ENCODE results near the gene RPS6KB2.

DNA sequence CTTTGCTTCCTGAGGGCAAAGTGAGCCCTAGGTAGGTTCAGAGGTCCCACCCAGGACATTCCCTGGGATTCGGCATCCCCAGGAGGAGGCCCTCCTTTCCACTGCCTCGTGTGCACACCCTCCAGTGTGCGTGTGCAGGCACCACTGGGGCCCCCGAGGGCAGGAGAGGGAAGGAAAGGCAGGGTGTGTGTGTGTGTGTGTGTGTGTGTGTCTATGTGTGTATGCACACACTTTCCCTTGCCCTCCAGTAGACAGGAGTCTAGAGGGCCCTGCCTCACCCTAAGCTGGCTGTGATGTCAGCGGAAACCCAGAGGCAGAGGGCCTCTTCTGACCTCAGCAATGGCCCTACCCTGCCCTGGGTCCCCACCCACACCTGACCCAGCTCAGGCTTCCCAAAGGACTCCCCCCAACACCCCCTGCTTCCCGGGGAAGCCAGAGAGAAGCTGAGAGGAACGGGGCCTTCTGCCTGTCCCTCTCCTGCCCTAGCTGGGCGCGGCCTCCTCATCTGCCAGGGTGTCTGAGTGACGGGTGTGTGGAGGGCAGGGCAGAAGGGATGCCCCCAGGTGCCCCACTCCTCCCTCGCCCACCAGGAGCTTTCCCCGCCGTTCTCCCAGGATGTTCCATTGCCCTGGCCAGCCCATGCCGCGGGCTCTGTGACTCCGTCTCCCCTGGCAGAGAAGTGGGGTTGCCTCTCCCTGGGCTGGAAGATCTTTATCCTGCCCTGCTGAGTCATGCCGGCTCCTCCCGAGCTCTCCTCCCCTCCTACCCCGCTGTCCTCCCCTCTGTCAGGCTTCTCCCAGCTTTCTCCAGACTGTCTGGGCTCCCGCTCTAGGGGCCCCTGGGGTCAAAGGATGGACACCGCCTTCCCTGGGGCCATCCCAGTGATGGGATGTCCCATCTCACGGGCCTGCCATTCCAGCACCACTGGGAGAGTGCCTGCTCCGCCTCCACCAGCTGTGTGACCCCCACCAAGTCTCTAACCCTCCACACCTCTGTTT, 48.9 kb upstream of the RPS6KB2 start:
- TF ChIP-seq, protein P1, sequence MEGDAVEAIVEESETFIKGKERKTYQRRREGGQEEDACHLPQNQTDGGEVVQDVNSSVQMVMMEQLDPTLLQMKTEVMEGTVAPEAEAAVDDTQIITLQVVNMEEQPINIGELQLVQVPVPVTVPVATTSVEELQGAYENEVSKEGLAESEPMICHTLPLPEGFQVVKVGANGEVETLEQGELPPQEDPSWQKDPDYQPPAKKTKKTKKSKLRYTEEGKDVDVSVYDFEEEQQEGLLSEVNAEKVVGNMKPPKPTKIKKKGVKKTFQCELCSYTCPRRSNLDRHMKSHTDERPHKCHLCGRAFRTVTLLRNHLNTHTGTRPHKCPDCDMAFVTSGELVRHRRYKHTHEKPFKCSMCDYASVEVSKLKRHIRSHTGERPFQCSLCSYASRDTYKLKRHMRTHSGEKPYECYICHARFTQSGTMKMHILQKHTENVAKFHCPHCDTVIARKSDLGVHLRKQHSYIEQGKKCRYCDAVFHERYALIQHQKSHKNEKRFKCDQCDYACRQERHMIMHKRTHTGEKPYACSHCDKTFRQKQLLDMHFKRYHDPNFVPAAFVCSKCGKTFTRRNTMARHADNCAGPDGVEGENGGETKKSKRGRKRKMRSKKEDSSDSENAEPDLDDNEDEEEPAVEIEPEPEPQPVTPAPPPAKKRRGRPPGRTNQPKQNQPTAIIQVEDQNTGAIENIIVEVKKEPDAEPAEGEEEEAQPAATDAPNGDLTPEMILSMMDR (conservative IDR thresholded peaks at IDR 0.05; ENCODE audit: low read depth in 2 of 2), result no peak
- TF ChIP-seq EZH2phosphoT487 (IDR thresholded peaks at IDR 0.05; ENCODE audit: unreplicated experiment), result no peak
